MCF 10A (cell line): ENCODE measurements around the gene NRN1. TPM values are rescaled to one million over a fixed set of nuclear protein-coding genes. Genes with fewer than 3 reads are reported as not detected.

Experiments used
- BruUV-seq: library from RNA; stranded (reverse); fragments of 400-500 nt; replicated peaks from 2 replicates; lab custom pipeline; 2021; lab: Mats Ljungman, UMichigan
- CTCF ChIA-PET: fragments of 300-600 bp; sonication (Branson Sonifier 250); formaldehyde crosslinking; extraction: SDS; loops from one replicate; lab custom pipeline; 2021; ENCODE audit warnings: antibody characterized with exemption, inconsistent platforms; lab: Yijun Ruan, JAX
- POLR2A ChIA-PET: fragments of 300-600, 350-650 bp; sonication (Branson Sonifier 250); formaldehyde crosslinking; extraction: SDS; loops from one replicate; lab custom pipeline; 2020; ENCODE audit warnings: antibody characterized with exemption, inconsistent platforms; lab: Yijun Ruan, JAX
- DNase-seq: peaks from one replicate; pipeline ENCODE4 v3.0.0-alpha.2; 2018; ENCODE audit not compliant: unreplicated experiment
- H3K27ac Mint-ChIP-seq: one replicate; pipeline ENCODE4 v1.8.0; 2022; ENCODE audit warnings: mild to moderate bottlenecking, low read depth, mixed read lengths; ENCODE audit not compliant: unreplicated experiment
- H3K27me3 Mint-ChIP-seq: one replicate; pipeline ENCODE4 v1.8.0; 2022; ENCODE audit warnings: mixed read lengths; ENCODE audit not compliant: insufficient read depth, unreplicated experiment
- H3K36me3 Mint-ChIP-seq: one replicate; pipeline ENCODE4 v1.8.0; 2022; ENCODE audit warnings: mild to moderate bottlenecking, moderate library complexity, mixed read lengths; ENCODE audit not compliant: insufficient read depth, unreplicated experiment
- H3K4me1 Mint-ChIP-seq: one replicate; pipeline ENCODE4 v1.8.0; 2022; ENCODE audit warnings: mixed read lengths; ENCODE audit not compliant: insufficient read depth, unreplicated experiment
- H3K4me3 Mint-ChIP-seq: one replicate; pipeline ENCODE4 v1.8.0; 2022; ENCODE audit warnings: mild to moderate bottlenecking, moderate library complexity, mixed read lengths; ENCODE audit not compliant: unreplicated experiment
- H3K9me3 Mint-ChIP-seq: one replicate; pipeline ENCODE4 v1.8.0; 2022; ENCODE audit warnings: mixed read lengths; ENCODE audit not compliant: unreplicated experiment
- intact Hi-C: fragments of 100-400 bp; cut with micrococcal nuclease; formaldehyde crosslinking; loops from 2 replicates; pipeline ENCODE4 v1.14.1; 2022
- total RNA-seq: library from RNA; stranded (reverse); gene quantifications from 2 replicates; pipeline ENCODE4 v1.2.3, GENCODE V29; 2022
- TF ChIP-seq, protein P1 (sequence below): fragments of 200-600 bp; IDR thresholded peaks from one replicate; pipeline ENCODE4 v1.8.0; 2022; ENCODE audit warnings: antibody characterized with exemption, mild to moderate bottlenecking; ENCODE audit not compliant: unreplicated experiment

Gene NRN1
- total RNA-seq, 1 experiment from 2014 or later: not detected

DNA sequence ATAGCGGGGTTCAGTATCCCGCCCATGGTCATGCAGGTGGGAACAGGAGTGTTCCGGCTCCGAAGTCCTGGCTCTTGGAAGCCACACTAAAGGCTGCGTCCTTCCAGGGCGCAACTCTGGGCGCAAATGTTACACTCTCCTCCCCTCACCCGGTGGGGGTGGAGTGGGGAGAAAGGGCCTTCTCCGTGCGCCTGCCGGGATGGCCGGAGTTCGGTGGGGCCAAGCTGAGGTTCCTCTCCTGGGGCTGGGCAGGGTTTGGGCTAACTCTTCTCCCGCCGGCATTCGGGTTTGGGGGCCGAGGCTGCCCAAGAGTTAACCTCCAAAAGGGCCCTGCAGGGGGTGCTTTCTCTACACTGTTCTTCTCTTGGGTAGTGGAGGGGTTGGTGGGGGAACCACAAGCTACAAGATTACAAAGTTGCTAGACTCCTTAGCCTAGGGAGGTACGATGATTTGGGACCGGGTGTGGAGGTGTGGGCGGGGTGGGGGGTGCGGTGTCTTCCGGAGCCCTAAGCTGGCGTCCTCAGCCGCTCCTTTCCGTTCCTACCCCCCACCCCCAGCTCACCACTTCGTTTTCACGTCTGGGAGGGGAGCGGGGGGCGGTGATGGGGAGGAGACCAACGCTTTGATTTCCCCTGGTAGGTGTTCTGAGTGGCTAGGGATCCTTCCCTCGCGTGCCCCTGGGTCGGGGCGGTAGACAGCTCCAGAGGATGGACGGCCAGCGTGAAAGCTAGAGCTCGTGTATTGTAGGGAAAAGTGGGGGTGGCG is 12.3 kb downstream of the NRN1 start:
- DNase-seq: no peak
- intact Hi-C loops: no loop called here
- Mint-ChIP-seq H3K27ac (no peak overlapping the region), H3K36me3 (no peaks in the 10 kb centered on the region), H3K4me3 (no peak overlapping the region), H3K4me1 (no peaks in the 10 kb centered on the region), H3K27me3 (peaks cover 52% of the 10 kb centered on the region), H3K9me3 (peaks cover 2% of the 10 kb centered on the region)
- TF ChIP-seq, protein P1, sequence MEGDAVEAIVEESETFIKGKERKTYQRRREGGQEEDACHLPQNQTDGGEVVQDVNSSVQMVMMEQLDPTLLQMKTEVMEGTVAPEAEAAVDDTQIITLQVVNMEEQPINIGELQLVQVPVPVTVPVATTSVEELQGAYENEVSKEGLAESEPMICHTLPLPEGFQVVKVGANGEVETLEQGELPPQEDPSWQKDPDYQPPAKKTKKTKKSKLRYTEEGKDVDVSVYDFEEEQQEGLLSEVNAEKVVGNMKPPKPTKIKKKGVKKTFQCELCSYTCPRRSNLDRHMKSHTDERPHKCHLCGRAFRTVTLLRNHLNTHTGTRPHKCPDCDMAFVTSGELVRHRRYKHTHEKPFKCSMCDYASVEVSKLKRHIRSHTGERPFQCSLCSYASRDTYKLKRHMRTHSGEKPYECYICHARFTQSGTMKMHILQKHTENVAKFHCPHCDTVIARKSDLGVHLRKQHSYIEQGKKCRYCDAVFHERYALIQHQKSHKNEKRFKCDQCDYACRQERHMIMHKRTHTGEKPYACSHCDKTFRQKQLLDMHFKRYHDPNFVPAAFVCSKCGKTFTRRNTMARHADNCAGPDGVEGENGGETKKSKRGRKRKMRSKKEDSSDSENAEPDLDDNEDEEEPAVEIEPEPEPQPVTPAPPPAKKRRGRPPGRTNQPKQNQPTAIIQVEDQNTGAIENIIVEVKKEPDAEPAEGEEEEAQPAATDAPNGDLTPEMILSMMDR: no peak
- ChIA-PET POLR2A (interaction anchor here (1.4 kb wide), 1 partner anchor 20 kb away, joined by 6 read pairs; no protein-coding TSS in a partner anchor), CTCF (no interaction called here)
- BruUV-seq: no TSS peak

DNA sequence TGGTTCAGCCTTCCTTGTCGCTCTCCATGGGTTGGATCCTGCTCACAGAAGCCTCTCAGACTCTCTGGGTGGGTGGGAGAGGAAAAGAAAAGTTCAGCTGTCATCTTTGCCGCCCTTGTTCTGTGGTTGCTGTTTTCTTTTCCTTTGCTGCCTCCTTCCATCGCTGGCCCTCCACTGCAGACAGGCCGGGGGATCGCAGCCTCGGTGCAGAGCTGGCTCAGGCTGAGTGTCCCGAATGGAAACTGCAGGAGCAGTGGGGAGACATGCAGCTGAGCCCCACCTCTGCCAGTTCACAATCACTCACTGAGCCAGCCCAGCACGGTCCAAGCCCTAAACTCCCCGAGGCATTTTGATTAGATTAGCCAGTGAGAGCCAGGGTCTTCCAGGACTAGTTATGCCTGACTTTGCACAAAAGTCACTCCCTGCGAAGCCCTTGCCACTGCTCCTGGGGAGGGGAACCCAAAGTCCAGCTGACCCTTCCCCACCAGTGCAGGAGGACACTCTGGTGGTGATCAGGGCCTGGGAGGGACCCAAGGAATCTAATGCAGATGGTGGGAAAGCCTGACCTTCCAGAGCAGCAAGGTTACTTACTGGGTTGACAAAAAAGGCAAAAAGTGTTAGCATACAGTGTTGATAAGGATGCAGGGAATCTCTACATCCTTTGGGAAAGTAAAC is 14.0 kb downstream of the NRN1 start:
- BruUV-seq: no TSS peak
- TF ChIP-seq, protein P1: no peak
- Mint-ChIP-seq H3K4me3 (no peak overlapping the region), H3K27me3 (peaks cover 37% of the 10 kb centered on the region), H3K27ac (no peak overlapping the region), H3K36me3 (no peaks in the 10 kb centered on the region), H3K9me3 (no peaks in the 10 kb centered on the region), H3K4me1 (no peaks in the 10 kb centered on the region)
- CTCF ChIA-PET: no interaction called here
- intact Hi-C loops: no loop called here
- POLR2A ChIA-PET: no interaction called here
- DNase-seq: no peak

DNA sequence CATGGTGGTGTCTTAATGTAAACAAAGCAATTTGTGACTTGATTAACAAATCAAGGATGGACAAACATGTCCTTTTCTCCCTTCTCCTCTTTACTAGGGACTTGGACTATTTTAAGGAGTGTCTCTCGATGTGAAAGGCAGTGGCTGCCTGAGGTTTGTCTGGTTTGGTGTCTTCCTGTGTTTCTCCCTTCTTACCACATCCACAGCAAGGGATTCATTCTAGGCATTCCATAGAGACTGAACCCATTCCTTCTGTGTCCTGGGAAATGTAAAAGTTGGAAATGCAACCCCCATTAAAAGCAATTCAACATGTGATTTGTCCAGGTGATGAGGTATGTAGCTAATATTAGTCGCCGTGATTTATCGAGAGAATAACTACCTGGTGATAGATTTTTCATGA is 15.9 kb downstream of the NRN1 start:
- peaks cover 45% of the 10 kb centered on the region for H3K27me3 Mint-ChIP-seq
- H3K4me1 Mint-ChIP-seq: no peaks in the 10 kb centered on the region
- intact Hi-C loops: no loop called here
- DNase-seq: no peak
- H3K4me3 Mint-ChIP-seq: no peak overlapping the region
- H3K27ac Mint-ChIP-seq: no peak overlapping the region
- TF ChIP-seq, protein P1: no peak
- POLR2A ChIA-PET: no interaction called here
- CTCF ChIA-PET: no interaction called here
- H3K36me3 Mint-ChIP-seq: no peaks in the 10 kb centered on the region
- BruUV-seq: no TSS peak
- H3K9me3 Mint-ChIP-seq: no peaks in the 10 kb centered on the region

DNA sequence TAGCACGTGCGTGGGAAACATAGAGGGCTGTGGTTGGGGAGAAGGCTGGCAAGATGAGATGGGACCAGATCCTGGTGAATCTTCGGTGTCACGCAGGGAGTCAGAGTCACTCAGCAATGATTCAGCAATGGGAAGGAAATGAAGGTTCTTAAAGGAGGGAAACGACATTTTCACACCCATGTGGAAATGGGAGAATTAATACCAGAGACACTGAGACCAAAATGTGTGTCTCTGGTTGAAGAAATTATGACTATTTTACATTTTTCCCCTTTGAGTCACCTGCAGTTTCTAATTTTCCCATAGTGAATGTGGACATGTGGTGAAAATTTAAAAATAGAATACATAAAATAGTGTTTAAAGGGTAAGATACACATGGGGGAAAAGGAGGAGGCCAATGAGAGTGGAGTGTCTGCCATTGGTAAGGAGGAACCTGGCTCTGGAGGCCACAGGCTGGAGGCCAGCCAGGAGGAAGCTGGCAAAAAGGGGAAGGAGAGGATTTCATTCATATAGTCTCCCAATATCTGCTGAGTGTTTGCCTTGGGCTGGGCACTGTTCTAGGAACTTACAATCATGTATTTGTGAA is 17.5 kb downstream of the NRN1 start:
- intact Hi-C loops: no loop called here
- no peak overlapping the region for H3K27ac Mint-ChIP-seq
- POLR2A ChIA-PET: no interaction called here
- H3K36me3 Mint-ChIP-seq: no peaks in the 10 kb centered on the region
- no peak for DNase-seq
- H3K4me1 Mint-ChIP-seq: peaks cover 6% of the 10 kb centered on the region
- CTCF ChIA-PET: no interaction called here
- H3K9me3 Mint-ChIP-seq: no peaks in the 10 kb centered on the region
- H3K4me3 Mint-ChIP-seq: no peak overlapping the region
- H3K27me3 Mint-ChIP-seq: peaks cover 42% of the 10 kb centered on the region
- BruUV-seq: no TSS peak
- TF ChIP-seq, protein P1: no peak
